Measurements from ENCODE around the gene JCAD.

- TF ChIP-seq CTCF (IDR thresholded peaks at IDR 0.05) (no peak), POLR2A (IDR thresholded peaks at IDR 0.05) (no peak)
Observed at GRCh38 chr10:30056281-30056680, 3.1 kb downstream of the JCAD start.

Measured in adrenal gland (tissue), 5 donors.